Adrenal gland (tissue), 5 donors: ENCODE data around the gene PTPRN2.

Source experiments
- CTCF ChIP-seq, 6 experiments: fragments of 450-650 bp in 4 of 6; fragments of 200-600 bp in 2 of 6; sonication (generic) in 1 of 6; IDR thresholded peaks; 1 replicate in 5 of 6; 2 replicates in 1 of 6; pipeline versions ENCODE4 v1.5.1 to v1.8.0; 2016 to 2021; ENCODE audit warnings: antibody characterized with exemption in 6 of 6, mild to moderate bottlenecking in 2 of 6, moderate library complexity in 1 of 6
- POLR2A ChIP-seq, 2 donors: fragments of 450-650 bp; IDR thresholded peaks; one replicate each; pipeline ENCODE4 v1.6.1; 2017; ENCODE audit warnings: antibody characterized with exemption in 2 of 2, mild to moderate bottlenecking in 2 of 2, moderate library complexity in 1 of 2
- donor health status: DM: no; HTN: no; CAD: no.

- no peak for TF ChIP-seq POLR2A (IDR thresholded peaks at IDR 0.05)
- TF ChIP-seq CTCF (IDR thresholded peaks at IDR 0.05) = no peak
Measured at GRCh38 chr7:157521061-157521731, 1066.4 kb downstream of the PTPRN2 start.
